Measurements from ENCODE around the gene EFNB1. TPM values are rescaled to one million over a fixed set of nuclear protein-coding genes. Genes with fewer than 3 reads are reported as not detected.

EFNB1 gene
- total RNA-seq, 2 experiments from 2014 or later: 2.9 to 3.1 TPM

GRCh38 chrX:68851082-68851481 is 22.3 kb downstream of the EFNB1 start:
- H3K4me1 Mint-ChIP-seq (ENCODE audit: low read depth): no peaks in the 10 kb centered on the region
- no peak for TF ChIP-seq CTCF (IDR thresholded peaks at IDR 0.05)
- Histone ChIP-seq H3K9me3 (ENCODE audit: control insufficient read depth in 1 of 2, insufficient read depth in 1 of 2, low read length in 2 of 2) (no peaks in the 10 kb centered on the region), H3K36me3 (ENCODE audit: insufficient read depth, low read length) (no peaks in the 10 kb centered on the region), H3K27ac (ENCODE audit: low read depth in 1 of 2, low read length in 2 of 2) (no peak overlapping the region), H3K4me1 (ENCODE audit: insufficient read depth, low read length) (no peaks in the 10 kb centered on the region), H3K27me3 (ENCODE audit: control insufficient read depth in 1 of 2, insufficient read depth in 2 of 2, low read length in 2 of 2) (no peaks in the 10 kb centered on the region), H3K4me3 (ENCODE audit: low read length) (no peak overlapping the region)
- H3K4me3 Mint-ChIP-seq: no peak overlapping the region
- DNase-seq (no peak), ATAC-seq (ENCODE audit: poor library complexity) (no peak)
- H3K27ac Mint-ChIP-seq: no peak overlapping the region
- H3K36me3 Mint-ChIP-seq (ENCODE audit: low read depth): no peaks in the 10 kb centered on the region
- intact Hi-C loops (cut with DNase I, micrococcal nuclease): no loop called here
- no peaks in the 10 kb centered on the region for H3K27me3 Mint-ChIP-seq
- CTCF ChIA-PET: no interaction called here
- H3K9me3 Mint-ChIP-seq: no peaks in the 10 kb centered on the region
- POLR2A ChIA-PET: no interaction called here

GRCh38 chrX:68852046-68852445 is 23.2 kb downstream of the EFNB1 start:
- Histone ChIP-seq H3K36me3 (ENCODE audit: insufficient read depth, low read length) (no peaks in the 10 kb centered on the region), H3K9me3 (ENCODE audit: control insufficient read depth in 1 of 2, insufficient read depth in 1 of 2, low read length in 2 of 2) (no peaks in the 10 kb centered on the region), H3K4me3 (ENCODE audit: low read length) (no peak overlapping the region), H3K27ac (ENCODE audit: low read depth in 1 of 2, low read length in 2 of 2) (no peak overlapping the region), H3K27me3 (ENCODE audit: control insufficient read depth in 1 of 2, insufficient read depth in 2 of 2, low read length in 2 of 2) (no peaks in the 10 kb centered on the region), H3K4me1 (ENCODE audit: insufficient read depth, low read length) (no peaks in the 10 kb centered on the region)
- no peak for ATAC-seq (ENCODE audit: poor library complexity)
- intact Hi-C loops (cut with DNase I, micrococcal nuclease): no loop called here
- TF ChIP-seq CTCF (IDR thresholded peaks at IDR 0.05): no peak
- Mint-ChIP-seq H3K4me1 (ENCODE audit: low read depth) (no peaks in the 10 kb centered on the region), H3K4me3 (no peak overlapping the region), H3K36me3 (ENCODE audit: low read depth) (no peaks in the 10 kb centered on the region), H3K27ac (no peak overlapping the region), H3K27me3 (no peaks in the 10 kb centered on the region), H3K9me3 (no peaks in the 10 kb centered on the region)
- no peak for DNase-seq
- POLR2A ChIA-PET: no interaction called here
- CTCF ChIA-PET: no interaction called here

- CTCF ChIA-PET: no interaction called here
- POLR2A ChIA-PET: no interaction called here
- H3K4me3 Mint-ChIP-seq: no peak overlapping the region
These were observed 24.9 kb downstream of the EFNB1 start for GRCh38 chrX:68853665-68854251.

More at GRCh38 chrX:68853665-68854251, 24.9 kb downstream of the EFNB1 start:
- DNase-seq (no peak), ATAC-seq (ENCODE audit: poor library complexity) (no peak)
- TF ChIP-seq CTCF (IDR thresholded peaks at IDR 0.05): no peak
- no peaks in the 10 kb centered on the region for H3K9me3 ChIP-seq (ENCODE audit: control insufficient read depth in 1 of 2, insufficient read depth in 1 of 2, low read length in 2 of 2)
- Mint-ChIP-seq H3K4me1 (ENCODE audit: low read depth) (no peaks in the 10 kb centered on the region), H3K27me3 (no peaks in the 10 kb centered on the region), H3K36me3 (ENCODE audit: low read depth) (no peaks in the 10 kb centered on the region), H3K27ac (no peak overlapping the region), H3K9me3 (no peaks in the 10 kb centered on the region)
- no peak overlapping the region for H3K4me3 ChIP-seq (ENCODE audit: low read length)
- intact Hi-C loops (cut with DNase I, micrococcal nuclease): no loop called here
- H3K4me1 ChIP-seq (ENCODE audit: insufficient read depth, low read length): no peaks in the 10 kb centered on the region
- no peak overlapping the region for H3K27ac ChIP-seq (ENCODE audit: low read depth in 1 of 2, low read length in 2 of 2)
- no peaks in the 10 kb centered on the region for H3K36me3 ChIP-seq (ENCODE audit: insufficient read depth, low read length)
- no peaks in the 10 kb centered on the region for H3K27me3 ChIP-seq (ENCODE audit: control insufficient read depth in 1 of 2, insufficient read depth in 2 of 2, low read length in 2 of 2)

All from CD4-positive, alpha-beta T cell (primary cell).